Stomach (tissue), 9 donors: Measurements from ENCODE around the gene HIVEP1. TPM values are rescaled to one million over a fixed set of nuclear protein-coding genes. Genes with fewer than 3 reads are reported as not detected.

Source experiments
- DNase-seq, 2 donors: peaks; one replicate each; pipeline versions ENCODE4 v3.0.0 to v3.0.0-alpha.2; 2013 to 2019
- H3K27ac ChIP-seq, 5 donors: fragments of 200-600 bp in 4 of 5; sonication (generic) in 4 of 5; one replicate each; pipeline ENCODE4 v1.5.1; 2013 to 2019; ENCODE audit warnings: mild to moderate bottlenecking in 1 of 5, moderate library complexity in 1 of 5
- H3K27me3 ChIP-seq, 3 donors: fragments of 200-600 bp; sonication (generic); one replicate each; pipeline ENCODE4 v1.5.1; 2017 to 2019; ENCODE audit warnings: mixed run types in 1 of 3
- H3K36me3 ChIP-seq, 4 donors: fragments of 200-600 bp; sonication (generic); 1 replicate in 3 of 4; 2 replicates in 1 of 4; pipeline ENCODE4 v1.5.1; 2016 to 2019
- H3K4me1 ChIP-seq, 4 donors: fragments of 200-600 bp; sonication (generic); one replicate each; pipeline ENCODE4 v1.5.1; 2016 to 2019
- H3K4me3 ChIP-seq, 4 donors: fragments of 200-600 bp; sonication (generic) in 3 of 4; one replicate each; pipeline ENCODE4 v1.5.1; 2016 to 2019; ENCODE audit warnings: mild to moderate bottlenecking in 1 of 4
- H3K9me3 ChIP-seq, 4 donors: fragments of 200-600 bp; sonication (generic); one replicate each; pipeline ENCODE4 v1.5.1; 2016 to 2019
- EP300 ChIP-seq: sonication (generic); formaldehyde crosslinking; IDR thresholded peaks from one replicate; pipeline ENCODE4 v1.6.1; 2017; ENCODE audit warnings: antibody characterized with exemption
- POLR2A ChIP-seq, 4 donors: fragments of 450-650 bp; IDR thresholded peaks; one replicate each; pipeline ENCODE4 v1.6.1; 2016; ENCODE audit warnings: antibody characterized with exemption in 4 of 4, control low read depth in 2 of 4, mild to moderate bottlenecking in 1 of 4, moderate library complexity in 1 of 4
- POLR2AphosphoS5 ChIP-seq, 3 donors: sonication (generic); formaldehyde crosslinking; IDR thresholded peaks; one replicate each; pipeline ENCODE4 v1.6.1; 2016; ENCODE audit warnings: antibody characterized with exemption in 3 of 3
- WGBS, 5 donors: extraction: QIAGEN DNeasy Blood & Tissue Kit in 3 of 5; methylation state at CpG; one replicate each; pipeline versions ENCODE4 v1.1.5 to v1.1.7; 2013 to 2018; 5-methylcytosine and 5-hydroxymethylcytosine counted together
- intact Hi-C: fragments of 100-400 bp; cut with DNase I; formaldehyde crosslinking; loops from one replicate; pipeline ENCODE4 v1.15.1; 2023; ENCODE audit warnings: low total_unique reads
- polyA plus RNA-seq, 3 donors: library from polyadenylated mRNA; stranded (reverse); fragments of 200-250 nt; gene quantifications; one replicate each; pipeline ENCODE4 v1.2.3, GENCODE V29; 2013
- total RNA-seq, 5 donors: library from RNA; depleted of rRNA; stranded (reverse); fragments of >200 nt; gene quantifications; one replicate each; pipeline versions ENCODE4 v1.1.0 to v1.2.3, GENCODE V29; 2014 to 2016
- TF ChIP-seq, protein P1 (sequence below), 7 experiments: fragments of 450-650 bp in 4 of 7; fragments of 200-600 bp in 3 of 7; sonication (generic) in 3 of 7; IDR thresholded peaks; one replicate each; pipeline ENCODE4 v1.5.1; 2016 to 2019; ENCODE audit warnings: antibody characterized with exemption in 7 of 7, control low read depth in 2 of 7, mild to moderate bottlenecking in 1 of 7
- donor health status: healthy with polysubstance abuse.
- donor health status: Bipolar disorder and iron deficiency.
- donor health status: healthy.

HIVEP1 gene
- total and polyA plus RNA-seq, 8 donors: 2.0 to 19.6 (median 14.1) TPM

- Histone ChIP-seq H3K27me3 (no peaks in the 10 kb centered on the region), H3K27ac (no peak overlapping the region), H3K4me3 (no peak overlapping the region), H3K9me3 (no peaks in the 10 kb centered on the region), H3K36me3 (no peaks in the 10 kb centered on the region), H3K4me1 (no peaks in the 10 kb centered on the region)
- TF ChIP-seq EP300 (no peak), POLR2A (IDR thresholded peaks at IDR 0.05) (no peak), POLR2AphosphoS5 (IDR thresholded peaks at IDR 0.05) (no peak)
- TF ChIP-seq, protein P1, sequence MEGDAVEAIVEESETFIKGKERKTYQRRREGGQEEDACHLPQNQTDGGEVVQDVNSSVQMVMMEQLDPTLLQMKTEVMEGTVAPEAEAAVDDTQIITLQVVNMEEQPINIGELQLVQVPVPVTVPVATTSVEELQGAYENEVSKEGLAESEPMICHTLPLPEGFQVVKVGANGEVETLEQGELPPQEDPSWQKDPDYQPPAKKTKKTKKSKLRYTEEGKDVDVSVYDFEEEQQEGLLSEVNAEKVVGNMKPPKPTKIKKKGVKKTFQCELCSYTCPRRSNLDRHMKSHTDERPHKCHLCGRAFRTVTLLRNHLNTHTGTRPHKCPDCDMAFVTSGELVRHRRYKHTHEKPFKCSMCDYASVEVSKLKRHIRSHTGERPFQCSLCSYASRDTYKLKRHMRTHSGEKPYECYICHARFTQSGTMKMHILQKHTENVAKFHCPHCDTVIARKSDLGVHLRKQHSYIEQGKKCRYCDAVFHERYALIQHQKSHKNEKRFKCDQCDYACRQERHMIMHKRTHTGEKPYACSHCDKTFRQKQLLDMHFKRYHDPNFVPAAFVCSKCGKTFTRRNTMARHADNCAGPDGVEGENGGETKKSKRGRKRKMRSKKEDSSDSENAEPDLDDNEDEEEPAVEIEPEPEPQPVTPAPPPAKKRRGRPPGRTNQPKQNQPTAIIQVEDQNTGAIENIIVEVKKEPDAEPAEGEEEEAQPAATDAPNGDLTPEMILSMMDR (IDR thresholded peaks at IDR 0.05): no peak
- DNase-seq: no peak
- intact Hi-C loops: no loop called here
- WGBS, 5 donors: 61 to 73% (median 64%) methylated on average over 4 of the region's 4 CpGs
Measured at GRCh38 chr6:12099623-12100338, 87.7 kb downstream of the HIVEP1 start.

- Histone ChIP-seq H3K36me3 (no peaks in the 10 kb centered on the region), H3K27ac (no peak overlapping the region), H3K9me3 (no peaks in the 10 kb centered on the region), H3K4me3 (no peak overlapping the region), H3K27me3 (no peaks in the 10 kb centered on the region), H3K4me1 (no peaks in the 10 kb centered on the region)
- no peak for TF ChIP-seq EP300
- TF ChIP-seq, protein P1 (IDR thresholded peaks at IDR 0.05): no peak
- TF ChIP-seq POLR2A (IDR thresholded peaks at IDR 0.05): no peak
- TF ChIP-seq POLR2AphosphoS5 (IDR thresholded peaks at IDR 0.05): no peak
- intact Hi-C loops: no loop called here
- no peak for DNase-seq
Measured at GRCh38 chr6:12101048-12101447, 88.9 kb downstream of the HIVEP1 start.

DNA sequence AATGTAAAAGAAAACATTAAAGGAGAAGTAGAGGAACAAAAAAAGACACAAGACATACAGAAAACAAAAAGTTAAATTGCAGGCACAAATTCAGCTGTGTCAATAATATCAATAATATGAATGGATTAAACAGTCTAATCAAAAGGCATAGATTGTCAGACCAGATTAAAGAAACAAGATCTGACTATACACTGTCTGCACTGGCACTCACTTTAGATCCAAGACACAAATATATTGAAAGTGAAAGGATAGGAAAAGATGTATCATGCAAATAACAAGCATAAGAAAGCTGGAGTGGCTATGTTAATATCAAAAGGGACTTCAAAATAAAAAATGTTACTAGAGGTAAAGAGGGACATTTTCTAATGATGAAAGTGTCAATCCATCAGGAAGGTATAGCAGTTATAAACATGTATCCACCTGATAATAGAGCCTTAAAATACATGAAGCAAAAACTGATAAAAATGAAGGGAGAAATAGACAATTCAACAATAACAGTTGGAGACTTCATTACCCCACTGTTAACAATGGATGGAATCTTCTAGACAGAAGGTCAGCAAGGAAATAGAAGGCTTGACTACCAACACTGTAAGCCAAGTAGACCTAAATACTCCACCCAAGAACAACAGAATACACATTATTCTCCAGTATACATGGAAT, 89.7 kb downstream of the HIVEP1 start:
- intact Hi-C loops: no loop called here
- H3K27ac ChIP-seq: no peak overlapping the region

GRCh38 chr6:12102350-12102749, 90.2 kb downstream of the HIVEP1 start:
- 90 to 99% (median 96%) methylated on average over 2 of the region's 2 CpGs for WGBS, 5 donors
- H3K27ac ChIP-seq: no peak overlapping the region
- TF ChIP-seq, protein P1 (IDR thresholded peaks at IDR 0.05): no peak
- no peak for TF ChIP-seq POLR2A (IDR thresholded peaks at IDR 0.05)
- no peak for TF ChIP-seq EP300
- no peak for TF ChIP-seq POLR2AphosphoS5 (IDR thresholded peaks at IDR 0.05)
- no peak for DNase-seq
- H3K27me3 ChIP-seq: no peaks in the 10 kb centered on the region
- H3K4me3 ChIP-seq: no peak overlapping the region
- H3K4me1 ChIP-seq: no peaks in the 10 kb centered on the region
- H3K9me3 ChIP-seq: no peaks in the 10 kb centered on the region
- H3K36me3 ChIP-seq: no peaks in the 10 kb centered on the region
- intact Hi-C loops: no loop called here

More for the DNA sequence above, 89.7 kb downstream of the HIVEP1 start:
- Histone ChIP-seq H3K27me3 (no peaks in the 10 kb centered on the region), H3K4me1 (no peaks in the 10 kb centered on the region), H3K9me3 (no peaks in the 10 kb centered on the region), H3K4me3 (no peak overlapping the region), H3K36me3 (no peaks in the 10 kb centered on the region)
- no peak for TF ChIP-seq EP300
- no peak for TF ChIP-seq POLR2AphosphoS5 (IDR thresholded peaks at IDR 0.05)
- TF ChIP-seq, protein P1 (IDR thresholded peaks at IDR 0.05): no peak
- TF ChIP-seq POLR2A (IDR thresholded peaks at IDR 0.05): no peak
- DNase-seq: no peak
